Measurements from ENCODE around the gene D2HGDH. TPM values are rescaled to one million over a fixed set of nuclear protein-coding genes. Genes with fewer than 3 reads are reported as not detected.

D2HGDH gene
- total RNA-seq, 1 donor from 2014 or later: 21.1 TPM

- H3K4me1 ChIP-seq: no peaks in the 10 kb centered on the region
- no peak overlapping the region for H3K27ac ChIP-seq
- intact Hi-C loops (cut with DNase I): no loop called here
- H3K27me3 ChIP-seq: no peaks in the 10 kb centered on the region
- no peaks in the 10 kb centered on the region for H3K9me3 ChIP-seq
- H3K4me3 ChIP-seq: no peak overlapping the region
- DNase-seq (ENCODE audit: extremely low spot score in 2 of 2): no peak
- TF ChIP-seq POLR2AphosphoS5 (IDR thresholded peaks at IDR 0.05; ENCODE audit: insufficient read depth in 1 of 2, low read depth in 1 of 2) (no peak), POLR2A (IDR thresholded peaks at IDR 0.05) (no peak), CTCF (IDR thresholded peaks at IDR 0.05) (no peak)
- peaks cover 0 to 8% of the 10 kb centered on the region in 2 donors for H3K36me3 ChIP-seq
Observed at GRCh38 chr2:241764275-241765241, 30.1 kb downstream of the D2HGDH start.

- Histone ChIP-seq H3K9me3 (no peaks in the 10 kb centered on the region), H3K27ac (no peak overlapping the region), H3K4me1 (peaks cover 19% of the 10 kb centered on the region), H3K27me3 (no peaks in the 10 kb centered on the region), H3K36me3 (peaks cover 0 to 5% of the 10 kb centered on the region in 2 donors), H3K4me3 (no peak overlapping the region)
- no peak for TF ChIP-seq POLR2AphosphoS5 (IDR thresholded peaks at IDR 0.05; ENCODE audit: insufficient read depth in 1 of 2, low read depth in 1 of 2)
- no peak for TF ChIP-seq CTCF (IDR thresholded peaks at IDR 0.05)
- no peak for TF ChIP-seq POLR2A (IDR thresholded peaks at IDR 0.05)
- intact Hi-C loops (cut with DNase I): no loop called here
- peak in 1 of 2 donors; percentile 92 for DNase-seq (ENCODE audit: extremely low spot score in 2 of 2)
Observed at GRCh38 chr2:241767464-241768250, 33.2 kb downstream of the D2HGDH start.

DNA sequence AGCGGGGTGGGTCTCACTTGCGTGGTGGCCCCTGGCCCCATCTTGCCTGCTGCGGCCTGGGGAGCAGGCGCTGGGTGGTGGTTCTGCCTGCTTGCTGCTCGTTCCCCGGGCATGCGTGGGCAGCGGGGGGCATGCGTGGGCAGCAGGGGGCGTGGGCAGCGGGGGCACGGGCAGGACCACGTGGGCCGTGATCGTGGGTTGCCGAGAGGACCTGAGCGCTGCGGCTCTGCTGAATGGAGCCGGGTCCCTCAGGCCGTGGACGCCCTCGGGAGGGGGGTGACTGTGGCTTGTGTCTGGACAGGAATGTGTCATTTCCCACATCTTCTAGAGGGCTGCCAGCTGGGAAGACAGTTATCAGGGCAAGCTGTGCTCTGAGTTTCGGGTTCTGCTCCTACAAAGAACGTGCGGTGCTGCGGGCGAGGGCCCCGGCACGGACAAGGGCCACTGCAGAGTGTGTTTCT lies 33.9 kb downstream of the D2HGDH start:
- DNase-seq (ENCODE audit: extremely low spot score in 2 of 2): peak in 1 of 2 donors; percentile 52
- no peaks in the 10 kb centered on the region for H3K27me3 ChIP-seq
- H3K27ac ChIP-seq: no peak overlapping the region
- no peak overlapping the region for H3K4me3 ChIP-seq
- no peaks in the 10 kb centered on the region for H3K9me3 ChIP-seq
- H3K36me3 ChIP-seq: peaks cover 0 to 5% of the 10 kb centered on the region in 2 donors
- peaks cover 19% of the 10 kb centered on the region for H3K4me1 ChIP-seq
- TF ChIP-seq POLR2A (IDR thresholded peaks at IDR 0.05) (no peak), CTCF (IDR thresholded peaks at IDR 0.05) (no peak), POLR2AphosphoS5 (IDR thresholded peaks at IDR 0.05; ENCODE audit: insufficient read depth in 1 of 2, low read depth in 1 of 2) (no peak)
- intact Hi-C loops (cut with DNase I): no loop called here

GRCh38 chr2:241768850-241769249 lies 34.4 kb downstream of the D2HGDH start:
- intact Hi-C loops (cut with DNase I): no loop called here
- Histone ChIP-seq H3K4me1 (peaks cover 19% of the 10 kb centered on the region), H3K4me3 (no peak overlapping the region), H3K36me3 (peaks cover 0 to 5% of the 10 kb centered on the region in 2 donors), H3K27me3 (no peaks in the 10 kb centered on the region), H3K9me3 (no peaks in the 10 kb centered on the region), H3K27ac (no peak overlapping the region)
- peak; percentile 61 to 77 for DNase-seq (ENCODE audit: extremely low spot score in 2 of 2)
- no peak for TF ChIP-seq POLR2AphosphoS5 (IDR thresholded peaks at IDR 0.05; ENCODE audit: insufficient read depth in 1 of 2, low read depth in 1 of 2)
- no peak for TF ChIP-seq CTCF (IDR thresholded peaks at IDR 0.05)

All from vagina (tissue), 2 donors.